SW480 (cell line): Measurements from ENCODE around the gene RERE.

Source experiments
- DNase-seq: peaks from one replicate; pipeline ENCODE4 v3.0.0-alpha.2; 2016; ENCODE audit warnings: low spot score

The RERE gene

DNA sequence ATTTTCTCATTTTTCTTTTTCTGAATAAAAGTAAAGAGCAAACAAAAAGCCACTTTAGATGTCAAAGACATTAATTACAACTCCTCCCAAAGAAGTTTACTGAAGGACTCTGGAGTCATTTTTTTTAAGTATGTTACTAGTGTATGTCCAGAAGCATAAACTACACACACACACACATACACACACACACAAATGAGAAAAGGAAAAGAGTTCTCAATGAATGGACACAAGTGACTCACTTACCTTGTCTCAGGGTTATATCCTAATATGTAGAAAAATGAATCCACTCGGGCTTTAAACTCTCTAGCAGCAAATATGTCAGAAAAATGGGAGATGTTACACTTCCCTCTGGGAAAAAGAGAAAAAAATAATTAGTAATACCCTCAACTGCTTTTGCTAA is 276.5 kb downstream of the RERE start:
- DNase-seq = no peak

DNA sequence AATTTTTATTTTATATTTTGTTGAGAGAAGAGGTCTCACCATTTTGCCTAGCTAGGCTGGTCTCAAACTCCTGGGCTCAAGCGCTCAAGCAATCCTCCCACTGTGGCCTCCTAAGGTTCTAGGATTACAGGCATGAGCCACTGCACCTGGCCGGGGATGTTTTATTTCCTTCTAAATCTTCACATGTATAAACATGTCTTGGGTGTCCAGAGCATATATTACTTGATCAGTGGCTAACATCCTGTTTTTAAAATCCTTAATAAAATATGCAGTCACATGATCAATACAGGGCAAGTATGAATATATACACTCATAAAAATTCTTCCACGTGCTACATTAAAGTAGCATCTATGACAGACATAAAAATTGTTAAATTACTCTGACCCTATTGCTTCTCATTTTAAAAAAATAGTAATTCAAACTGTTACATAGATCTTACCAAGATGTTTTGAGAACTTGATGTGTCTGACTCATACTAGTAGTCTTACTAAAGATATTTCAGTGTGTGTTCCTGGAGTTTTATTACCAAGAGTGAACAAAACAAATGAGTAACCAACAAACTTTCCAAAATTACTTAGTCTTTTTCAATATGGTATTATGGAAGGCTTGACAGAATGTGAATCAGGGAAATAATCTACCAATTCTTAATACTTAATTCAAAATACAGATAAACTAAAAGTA is 277.0 kb downstream of the RERE start:
- no peak for DNase-seq

DNA sequence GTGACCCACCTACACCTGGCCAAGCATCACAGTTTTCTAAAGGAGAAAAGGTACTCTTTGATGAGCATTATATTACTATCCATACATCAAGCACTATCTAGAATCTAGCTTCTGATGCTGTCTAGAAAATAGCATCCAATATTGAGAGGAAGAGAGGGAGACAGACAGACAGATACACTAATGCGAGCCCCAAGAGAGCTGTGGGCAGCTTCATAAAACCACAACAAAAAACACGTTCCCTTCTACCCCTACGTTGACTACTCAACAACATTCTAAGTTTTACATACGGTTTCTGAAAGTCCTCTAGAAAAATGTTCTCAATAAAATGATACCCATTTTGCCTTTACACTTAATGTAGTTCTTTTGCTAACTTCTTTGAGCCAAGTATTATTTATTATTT is 277.8 kb downstream of the RERE start:
- no peak for DNase-seq

DNA sequence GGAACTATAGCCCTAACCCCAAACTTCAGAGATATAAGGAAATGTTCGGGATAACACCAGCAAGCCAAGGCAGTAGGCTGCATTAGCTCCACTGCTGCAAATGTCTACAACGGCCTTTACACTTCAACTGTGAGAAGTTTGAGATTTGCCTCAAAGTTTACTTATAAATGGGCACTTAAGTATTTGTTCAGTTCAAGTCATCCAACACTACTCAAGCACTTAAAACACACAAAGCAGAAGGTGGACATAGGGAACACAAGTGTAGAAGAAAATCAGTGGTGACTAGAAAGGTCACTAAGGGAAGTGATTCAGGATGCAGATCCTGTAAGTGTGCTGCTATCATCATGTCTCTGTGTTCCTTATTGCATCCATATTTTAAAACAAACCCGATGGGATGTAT is 278.9 kb downstream of the RERE start:
- DNase-seq = no peak

DNA sequence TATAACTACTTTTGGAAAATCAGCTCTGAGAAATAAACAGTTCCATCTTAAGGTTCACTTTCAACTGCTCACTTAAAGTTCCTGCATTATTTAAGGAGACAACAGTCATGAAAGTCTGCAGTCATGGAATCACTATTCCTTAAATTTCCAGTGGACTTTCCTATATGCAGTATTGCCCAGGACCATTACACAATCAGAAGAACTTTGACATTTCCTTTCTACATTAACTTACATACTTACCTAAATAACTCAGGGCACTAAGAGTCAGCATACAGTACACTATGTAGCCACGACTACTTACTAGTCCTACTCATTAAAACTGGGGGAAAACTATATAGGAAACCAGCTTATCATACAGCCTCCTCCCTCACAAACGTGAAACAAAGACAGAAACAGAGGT is 279.4 kb downstream of the RERE start:
- no peak for DNase-seq

DNA sequence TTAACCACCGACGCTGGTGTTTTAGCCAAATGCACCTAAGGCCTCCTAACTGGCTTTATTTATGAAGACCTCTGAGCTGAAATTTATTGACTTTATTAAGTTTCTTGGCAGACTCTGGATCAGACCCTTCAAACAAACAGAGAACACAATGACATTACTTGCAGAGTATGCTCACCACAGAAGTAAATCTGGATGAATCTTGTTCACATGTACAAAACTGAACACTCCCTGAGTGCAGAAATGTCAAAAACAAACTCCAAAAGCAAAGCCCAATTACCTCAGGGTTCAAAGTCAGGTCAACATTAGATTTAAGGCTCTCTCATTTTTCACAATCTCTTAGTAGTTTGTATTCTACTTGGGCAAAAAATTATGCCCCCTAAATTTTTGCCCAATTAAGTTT is 280.9 kb downstream of the RERE start:
- DNase-seq = no peak

DNA sequence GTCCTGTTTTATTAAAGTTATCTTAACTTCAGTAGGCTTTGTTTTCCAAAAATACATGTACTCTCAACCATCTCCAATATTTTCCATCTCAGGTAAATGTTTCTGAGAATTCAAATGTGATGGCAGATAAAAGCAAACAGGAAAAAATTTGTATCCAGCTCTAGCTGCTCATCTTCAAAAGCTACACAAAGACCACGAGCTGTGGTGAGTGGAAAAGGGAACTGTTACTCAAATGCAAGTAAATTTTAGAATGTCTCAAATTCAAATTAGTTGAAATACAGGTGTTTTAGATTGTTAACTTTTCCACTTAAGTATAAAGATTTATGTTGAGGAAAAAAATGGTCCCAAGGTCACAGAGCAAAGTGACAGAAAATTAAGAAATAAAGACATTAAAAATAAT is 283.5 kb downstream of the RERE start:
- DNase-seq = no peak

DNA sequence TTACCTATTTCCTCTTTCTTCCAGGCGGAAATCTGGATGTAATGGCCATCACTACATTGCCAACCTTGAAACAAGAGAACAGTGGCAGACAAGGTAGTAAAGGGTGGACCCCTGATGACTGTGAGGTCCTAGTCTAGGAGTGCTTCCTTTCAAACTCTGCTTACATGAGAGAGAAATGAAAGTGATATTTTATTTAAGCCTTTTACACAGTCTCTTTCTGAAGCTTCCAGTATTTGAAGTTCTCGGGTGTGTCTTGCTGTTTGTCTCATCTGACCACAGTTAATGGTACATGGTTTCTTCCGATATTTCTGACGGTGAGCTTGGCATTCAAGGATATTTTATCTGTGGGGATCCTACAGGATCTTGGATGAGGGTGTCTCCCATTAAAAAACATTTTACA is 284.3 kb downstream of the RERE start:
- DNase-seq = no peak

DNA sequence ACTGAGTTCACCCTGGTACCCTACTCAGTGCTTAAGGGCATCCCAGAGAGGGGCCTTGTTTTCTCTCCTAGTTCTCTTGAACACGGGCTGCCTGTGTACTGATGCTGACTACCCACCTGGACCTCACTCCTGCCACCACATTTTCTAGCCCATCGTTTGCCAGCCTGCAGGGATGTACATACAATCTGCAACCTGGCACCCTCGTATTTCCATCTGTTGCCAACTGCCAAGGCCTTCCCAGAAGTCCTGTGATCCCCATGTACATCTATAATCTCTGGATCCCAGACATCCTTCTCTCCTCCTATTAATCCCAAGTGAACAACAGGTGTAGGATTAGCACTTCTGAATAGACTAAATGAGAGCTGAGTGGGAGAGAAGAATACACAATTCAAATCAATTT is 287.5 kb downstream of the RERE start:
- DNase-seq = no peak

DNA sequence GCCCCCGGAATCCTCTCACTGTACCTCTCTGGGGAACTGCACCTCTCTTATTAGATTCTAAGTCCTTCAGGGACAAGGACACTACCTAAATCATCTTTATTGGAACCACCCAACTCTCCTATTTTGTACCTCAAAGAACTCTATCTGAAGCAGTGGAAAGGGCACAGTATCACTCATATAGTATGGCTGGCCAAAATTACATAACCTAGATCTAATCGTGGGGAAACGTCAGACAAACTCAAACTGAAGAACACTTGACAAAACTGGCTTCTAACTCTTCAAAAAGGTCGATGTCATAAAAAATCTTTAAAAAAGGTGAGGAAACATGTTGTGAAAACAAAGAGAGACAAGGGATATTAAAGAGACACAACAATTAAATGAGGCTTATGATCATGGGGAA is 289.5 kb downstream of the RERE start:
- no peak for DNase-seq

DNA sequence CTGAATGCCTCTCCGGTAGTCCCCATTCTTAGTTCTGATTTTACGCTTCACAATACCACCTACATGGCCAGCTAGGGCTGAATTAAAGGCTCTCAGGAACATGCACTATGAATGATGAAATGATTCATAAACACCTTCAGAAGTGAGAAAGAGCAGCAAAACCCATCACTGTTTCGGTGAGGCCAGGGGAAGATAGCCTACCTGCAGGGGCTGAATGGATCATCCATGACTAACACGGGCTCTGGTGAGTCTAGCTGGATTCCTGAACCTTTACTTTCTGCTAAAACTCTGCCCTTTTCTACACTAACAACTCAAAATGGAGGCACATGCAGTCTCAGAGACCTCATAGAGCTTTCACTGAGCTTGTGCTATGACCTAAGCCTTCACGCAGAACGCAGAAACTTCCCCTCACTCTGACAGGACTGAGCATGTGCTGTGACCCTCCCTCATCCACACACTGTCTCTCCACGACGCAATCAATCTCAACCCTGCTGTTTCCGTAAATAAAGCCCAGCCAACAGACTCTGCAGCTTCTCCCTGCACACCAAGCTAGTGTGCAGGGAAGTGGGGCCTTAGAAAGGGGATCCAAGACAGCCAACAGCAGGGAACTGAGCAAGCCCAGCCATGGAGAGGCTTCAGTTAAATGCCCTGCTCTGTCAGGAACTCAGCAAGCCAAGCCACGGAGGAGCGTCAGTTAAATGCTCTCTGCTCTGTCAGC is 291.7 kb downstream of the RERE start:
- peak; percentile 91 for DNase-seq

DNA sequence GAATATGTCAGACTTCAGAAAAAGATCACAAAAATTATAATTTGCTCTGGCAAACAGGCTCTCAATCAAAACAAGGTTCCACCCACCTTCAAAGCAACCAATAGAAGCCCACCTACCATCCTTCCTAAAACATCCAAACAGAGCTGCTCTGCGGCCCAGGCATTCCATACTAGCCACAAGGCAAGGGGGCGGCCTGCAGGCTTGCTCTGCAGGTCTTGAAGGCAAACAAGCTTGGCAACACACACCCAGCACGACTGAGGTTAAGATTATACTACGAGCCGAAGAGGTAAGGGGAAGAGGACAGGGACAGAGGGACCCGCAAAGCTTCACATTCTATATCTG is 292.3 kb downstream of the RERE start:
- peak; percentile 39 for DNase-seq

DNA sequence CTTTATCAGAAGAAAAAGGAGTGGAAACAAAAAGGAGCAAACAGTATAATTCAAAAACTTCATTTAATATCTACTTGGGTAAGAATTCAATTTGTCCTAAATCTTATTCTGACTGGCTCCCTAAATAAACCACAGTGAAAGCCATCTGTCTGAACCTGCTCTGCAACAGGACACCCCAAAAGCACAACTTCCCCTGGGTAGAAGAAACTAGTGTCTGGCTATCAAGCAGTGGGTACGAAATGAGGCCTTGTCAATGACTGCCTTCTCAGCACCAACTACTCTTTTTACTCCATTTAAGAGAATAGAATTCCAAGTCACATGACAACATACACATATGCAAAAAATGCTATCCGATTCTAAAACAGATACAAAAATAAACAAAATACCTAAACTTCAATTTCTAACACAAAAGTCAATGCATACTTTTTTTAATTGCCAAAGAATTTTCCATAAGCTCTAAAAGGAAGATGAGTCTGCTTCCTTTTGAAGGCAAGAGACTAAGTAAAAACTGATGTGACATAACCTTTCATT is 292.7 kb downstream of the RERE start:
- no peak for DNase-seq

DNA sequence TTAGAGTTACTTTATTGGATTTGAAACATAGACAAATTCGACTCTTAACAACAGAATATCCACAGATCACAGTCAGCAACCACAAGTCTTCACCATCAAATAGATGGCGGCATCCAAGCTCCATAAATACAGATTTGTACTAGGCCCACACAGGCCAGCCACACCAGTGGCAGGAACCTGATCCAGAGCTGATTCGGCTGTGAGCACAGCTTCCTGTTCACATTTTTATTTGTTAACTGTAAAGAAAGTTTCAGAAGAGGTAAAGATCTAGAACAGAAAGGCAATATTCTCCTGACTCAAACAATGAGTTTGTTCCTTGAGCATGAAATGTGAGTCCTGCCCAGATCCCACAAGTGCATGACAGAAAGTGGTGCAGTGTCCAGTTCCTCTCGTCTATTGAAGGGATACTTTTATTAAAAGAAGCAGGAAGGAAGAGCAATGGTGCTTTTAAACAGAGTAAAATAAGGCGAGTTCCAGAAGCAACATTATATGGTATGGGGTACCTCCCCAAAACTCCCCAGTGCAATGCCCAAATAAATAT is 293.7 kb downstream of the RERE start:
- no peak for DNase-seq

DNA sequence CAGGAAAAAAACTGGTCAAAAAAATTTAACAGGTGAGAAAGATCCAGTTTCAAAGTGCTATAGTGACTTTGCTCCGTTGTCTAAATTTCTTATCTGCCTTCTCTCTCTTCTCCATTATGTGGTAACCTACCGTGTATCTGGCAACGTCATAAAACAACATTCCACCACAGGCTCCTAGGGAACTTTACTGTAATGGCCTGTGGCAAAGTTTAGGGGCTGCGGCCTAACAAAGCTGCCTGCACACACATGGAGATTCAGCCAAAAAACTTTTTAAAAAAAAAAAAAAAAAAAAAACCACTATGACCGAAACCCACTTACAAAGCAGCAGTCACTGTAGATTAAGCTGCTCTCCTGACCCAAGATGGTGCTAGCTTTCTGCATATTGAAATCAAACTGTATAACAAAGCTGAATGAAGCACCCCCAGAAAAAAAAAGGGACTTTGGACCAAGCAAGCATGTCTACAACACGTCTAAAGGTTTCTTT is 296.9 kb downstream of the RERE start:
- DNase-seq = no peak

DNA sequence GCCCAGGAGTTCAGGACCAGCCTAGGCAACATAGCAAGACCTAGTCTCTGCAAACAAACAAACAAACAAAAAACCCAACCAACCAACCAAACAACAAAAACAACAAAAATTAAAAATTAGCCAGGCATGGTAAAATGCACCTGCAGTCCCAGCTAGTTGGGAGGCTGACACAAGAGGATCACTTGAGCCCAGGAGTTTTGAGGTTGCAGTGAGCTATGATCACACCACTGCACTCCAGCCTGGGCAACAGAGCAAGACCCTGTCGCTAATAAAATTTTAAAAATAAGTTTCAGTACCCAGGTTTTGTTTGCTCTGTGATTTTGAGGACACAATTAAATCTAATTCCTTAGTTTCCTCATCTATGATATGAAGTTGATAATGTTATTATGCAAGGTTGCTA is 298.3 kb downstream of the RERE start:
- no peak for DNase-seq

DNA sequence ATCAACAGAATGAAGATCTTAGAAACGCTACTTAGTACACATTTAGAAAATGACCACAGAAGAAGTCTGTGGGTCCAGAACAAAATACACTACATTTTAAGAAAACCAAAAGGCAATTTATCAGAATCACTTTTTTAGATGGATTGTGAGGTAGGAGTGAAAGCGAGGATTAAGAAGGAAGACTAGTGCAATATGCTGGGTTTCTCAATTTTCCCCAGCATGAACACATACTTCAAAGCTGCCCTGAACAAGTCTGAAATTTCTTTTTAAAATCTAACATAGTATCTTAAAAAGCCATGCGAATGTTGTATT is 299.0 kb downstream of the RERE start:
- no peak for DNase-seq

DNA sequence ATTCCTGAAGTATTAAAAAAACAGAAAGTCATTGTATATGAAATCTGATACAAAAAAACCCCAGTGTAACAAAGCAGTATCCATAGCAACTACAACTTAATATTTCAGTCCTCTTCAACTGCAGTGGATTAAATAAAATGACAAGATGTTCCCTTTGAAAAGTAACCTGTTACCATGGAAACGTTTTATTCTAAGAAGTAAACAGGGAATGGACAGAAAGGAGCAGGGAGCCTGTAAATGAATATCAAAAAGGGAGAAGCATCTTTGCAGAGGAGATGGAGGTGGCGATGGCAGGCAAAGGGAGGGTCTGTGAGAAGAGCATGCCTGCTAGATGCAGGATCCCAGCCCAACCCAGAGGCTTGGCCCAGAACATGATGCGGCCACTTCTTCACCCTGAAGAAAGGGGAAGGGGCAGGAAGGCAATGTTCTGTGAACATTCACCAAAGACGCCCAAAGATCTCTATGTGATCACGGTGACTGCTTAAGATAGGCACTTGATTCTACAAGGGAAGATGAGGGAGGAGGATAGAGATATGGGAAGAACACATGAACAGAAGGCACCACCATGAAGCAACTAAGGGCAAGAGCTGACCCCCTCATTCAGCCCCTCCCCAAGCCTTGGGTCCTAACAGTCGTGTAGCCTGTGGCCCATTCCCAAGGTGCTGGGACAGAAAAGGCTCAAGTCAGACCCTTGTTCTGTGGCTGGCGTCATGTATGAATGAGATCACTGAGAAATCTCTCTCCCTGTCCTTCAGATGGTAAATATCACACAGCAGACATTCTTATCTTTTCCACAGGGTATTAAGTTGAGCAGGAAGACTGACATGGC is 299.6 kb downstream of the RERE start:
- DNase-seq = no peak

DNA sequence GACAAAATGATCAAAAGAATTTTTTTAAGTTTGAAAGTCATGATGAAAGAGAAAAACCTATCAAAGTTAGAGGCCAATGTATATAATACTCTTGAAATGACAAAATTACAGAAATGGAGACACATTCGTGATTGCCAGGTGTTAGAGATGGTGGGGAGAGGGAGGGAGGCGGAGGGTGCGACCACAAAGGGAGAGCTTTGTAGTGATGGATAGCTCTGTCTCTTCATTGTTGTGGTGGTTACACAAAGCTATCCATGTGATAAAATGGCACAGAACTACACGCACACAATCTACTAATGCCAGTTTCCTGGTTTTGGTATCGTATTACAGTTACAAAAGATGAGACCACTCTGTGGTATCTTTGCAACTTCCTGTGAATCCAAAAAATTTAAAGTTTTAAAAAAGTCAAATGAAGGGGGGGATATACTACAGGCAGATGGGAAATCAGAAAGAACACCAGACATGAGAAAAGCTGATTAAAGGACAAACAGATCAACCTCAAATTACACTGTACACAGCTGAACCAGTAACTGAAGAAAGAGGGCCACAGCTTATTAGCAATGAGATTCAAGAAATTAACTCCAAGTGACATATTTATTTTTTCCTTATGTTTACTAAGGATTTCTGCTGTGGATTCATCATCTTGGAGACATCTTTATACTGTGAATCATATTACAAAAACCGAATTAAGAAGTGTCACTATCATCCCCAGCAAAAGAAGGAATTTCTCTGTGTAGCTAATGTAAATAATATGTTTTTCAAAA is 300.5 kb downstream of the RERE start:
- DNase-seq = no peak

DNA sequence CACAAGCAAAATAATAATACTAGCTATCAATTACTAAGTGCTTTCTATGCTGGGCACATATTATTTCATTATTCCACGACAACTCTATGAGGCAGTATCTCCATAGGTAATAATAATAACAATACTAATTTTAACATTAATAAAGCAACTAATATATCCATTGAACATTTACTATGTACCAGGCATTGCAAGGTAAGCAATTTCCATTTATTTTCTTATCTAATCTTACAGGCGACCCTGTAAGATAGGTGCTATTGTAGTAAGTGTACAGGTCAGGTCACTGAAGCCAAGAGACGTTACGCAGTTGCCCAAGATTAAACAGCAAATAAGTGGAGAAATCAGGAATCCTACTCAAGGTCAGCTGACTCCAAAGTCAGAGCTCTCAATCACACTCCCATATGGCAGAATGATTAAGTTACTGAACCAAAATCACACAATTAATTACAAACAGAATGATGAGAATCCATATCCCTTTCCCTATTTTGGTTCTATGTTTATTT is 301.1 kb downstream of the RERE start:
- DNase-seq = no peak

DNA sequence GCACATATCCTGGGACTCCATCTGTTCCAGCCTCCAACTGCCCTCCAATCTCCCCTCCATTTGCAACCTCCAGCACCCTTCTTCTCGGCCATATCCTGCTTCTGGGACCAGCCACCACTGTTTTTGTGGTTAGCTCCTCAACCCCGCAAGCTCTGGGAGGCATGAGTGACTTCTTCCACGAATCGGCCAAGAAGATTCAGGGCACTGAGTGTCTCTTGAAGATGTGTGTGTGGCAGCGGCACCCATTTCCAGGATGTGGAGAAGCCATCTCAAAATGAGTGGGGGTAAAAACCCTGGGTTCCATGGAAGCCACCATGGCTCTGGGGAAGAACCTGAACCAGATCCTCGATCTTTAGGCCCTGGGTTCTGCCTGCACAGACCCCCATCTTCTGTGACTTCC is 304.9 kb downstream of the RERE start:
- DNase-seq = no peak
